Esophagus squamous epithelium (tissue), 4 donors: ENCODE measurements around the gene SLC35G2.

ENCODE experiments used
- CTCF ChIP-seq, 6 experiments: fragments of 450-650 bp in 4 of 6; fragments of 200-600 bp in 2 of 6; sonication (generic) in 2 of 6; IDR thresholded peaks; one replicate each; pipeline ENCODE4 v1.5.1; 2016 to 2019; ENCODE audit warnings: antibody characterized with exemption in 6 of 6, mild to moderate bottlenecking in 4 of 6, moderate library complexity in 4 of 6
- POLR2A ChIP-seq, 4 donors: fragments of 450-650 bp; IDR thresholded peaks; one replicate each; pipeline ENCODE4 v1.6.1; 2017; ENCODE audit warnings: antibody characterized with exemption in 4 of 4, mild to moderate bottlenecking in 4 of 4, moderate library complexity in 3 of 4

GRCh38 chr3:136899622-136900158, 80.8 kb downstream of the SLC35G2 start:
- TF ChIP-seq CTCF (IDR thresholded peaks at IDR 0.05) (no peak), POLR2A (IDR thresholded peaks at IDR 0.05) (no peak)
